GM12865 (cell line): ENCODE measurements around the gene PDZD2.

Source experiments
- DNase-seq: peaks from one replicate; pipeline ENCODE4 v3.0.0; 2010; ENCODE audit warnings: low read depth
- H3K4me3 ChIP-seq: 2 replicates; pipeline ENCODE4 v1.5.1; 2011; ENCODE audit warnings: mild to moderate bottlenecking, low read depth, low read length, control low read depth
- CTCF ChIP-seq: IDR thresholded peaks from 2 replicates; pipeline ENCODE4 v1.5.1; 2011; ENCODE audit warnings: low read length, control low read depth, low read depth, inconsistent platforms; ENCODE audit not compliant: insufficient read depth; ENCODE audit errors: missing control alignments

PDZD2 gene

GRCh38 chr5:31776976-31777651, 138.2 kb downstream of the PDZD2 start:
- no peak overlapping the region for H3K4me3 ChIP-seq
- DNase-seq, result no peak
- TF ChIP-seq CTCF, result no peak

DNA sequence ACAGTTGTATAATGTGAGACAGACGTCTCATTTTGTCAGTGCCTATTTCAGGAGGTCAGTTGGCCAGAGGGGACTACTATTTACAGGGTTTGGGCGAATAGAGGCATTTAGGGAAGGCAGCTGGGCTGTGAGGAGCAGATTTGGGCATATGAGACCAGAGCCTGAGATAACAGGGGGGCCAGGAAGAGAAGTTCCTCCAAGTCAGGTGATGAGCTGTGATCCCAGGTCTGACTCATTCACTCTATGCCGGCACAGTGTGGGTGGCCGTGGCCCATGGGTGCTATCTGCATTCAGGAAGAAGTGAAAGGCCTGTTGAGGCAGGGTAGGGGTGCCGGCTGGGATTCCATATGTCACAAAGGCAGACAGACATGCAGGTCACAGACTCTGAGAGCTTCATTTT, 142.8 kb downstream of the PDZD2 start:
- no peak overlapping the region for H3K4me3 ChIP-seq
- no peak for TF ChIP-seq CTCF
- DNase-seq, result no peak

DNA sequence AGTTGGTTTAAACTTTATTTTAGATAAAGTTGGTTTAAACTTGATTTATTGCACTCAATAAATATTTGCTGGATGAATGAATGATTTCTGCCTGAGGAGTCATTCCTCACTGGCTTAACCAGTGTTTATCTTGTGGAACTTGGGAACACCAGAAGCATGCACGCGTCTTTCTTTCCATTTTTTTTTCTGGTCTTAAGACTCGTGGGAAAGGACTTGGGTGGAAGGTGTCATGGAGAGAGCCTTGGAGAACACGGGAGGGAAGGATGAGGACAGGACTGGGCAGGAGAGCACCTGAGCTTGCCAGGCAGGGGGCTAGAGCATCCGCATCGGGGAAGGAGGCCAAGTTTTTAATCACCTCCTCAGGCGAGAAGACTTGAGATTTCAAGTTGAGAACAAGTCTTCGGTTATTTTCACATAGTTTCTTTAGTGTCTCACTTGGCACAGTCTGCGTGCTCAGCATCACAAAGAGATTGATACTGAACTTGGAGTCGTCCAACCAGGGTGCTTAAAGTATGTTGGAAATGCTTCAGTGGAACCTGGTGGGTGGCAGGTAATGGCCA, 144.2 kb downstream of the PDZD2 start:
- TF ChIP-seq CTCF, result no peak
- DNase-seq, result no peak
- H3K4me3 ChIP-seq, result no peak overlapping the region

DNA sequence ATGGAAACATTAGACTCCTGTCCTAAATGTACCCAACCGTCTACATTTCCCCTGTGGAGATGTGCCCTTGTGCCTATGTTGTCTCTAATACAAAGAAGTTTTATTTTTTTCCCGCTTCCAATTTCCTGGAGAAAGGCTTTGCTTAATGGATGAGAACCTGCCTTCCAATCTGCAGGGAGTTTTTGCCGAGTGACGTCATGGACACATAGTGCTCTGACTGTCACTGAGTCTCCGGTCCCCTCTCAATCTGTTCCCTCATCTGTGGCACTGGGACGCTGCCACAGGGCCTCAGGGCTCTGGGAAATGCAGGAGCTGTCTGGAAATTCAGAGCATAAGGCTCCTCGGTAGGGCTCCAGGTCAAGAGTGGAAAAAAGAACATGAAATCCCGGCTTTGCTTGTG, 144.8 kb downstream of the PDZD2 start:
- no peak overlapping the region for H3K4me3 ChIP-seq
- no peak for TF ChIP-seq CTCF

GRCh38 chr5:31786090-31786631, 147.2 kb downstream of the PDZD2 start:
- no peak for TF ChIP-seq CTCF
- no peak overlapping the region for H3K4me3 ChIP-seq
- no peak for DNase-seq

More for the DNA sequence above, 144.8 kb downstream of the PDZD2 start:
- DNase-seq, result no peak

DNA sequence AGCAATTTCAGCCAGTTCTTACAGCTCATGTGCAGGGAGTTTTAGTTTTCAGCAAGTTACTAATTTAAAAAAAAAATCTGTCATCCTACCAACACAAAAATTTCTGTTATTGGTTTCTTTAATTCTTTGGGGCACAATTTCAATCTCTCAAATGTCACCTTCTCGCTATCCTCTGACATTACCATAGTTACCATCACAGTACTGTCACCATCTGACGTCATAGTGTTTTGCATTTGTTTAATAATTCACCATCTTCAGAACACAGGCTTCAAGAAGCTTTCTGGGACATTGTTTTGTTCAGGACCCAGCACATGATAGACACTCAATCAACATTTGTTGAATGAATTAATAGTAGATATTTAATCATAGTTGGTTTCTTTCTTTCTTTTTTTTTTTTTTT, 155.1 kb downstream of the PDZD2 start:
- no peak for TF ChIP-seq CTCF
- DNase-seq, result no peak
- H3K4me3 ChIP-seq, result no peak overlapping the region
